Right cardiac atrium (tissue), 5 donors: ENCODE data around the gene LDLRAP1. TPM values are rescaled to one million over a fixed set of nuclear protein-coding genes. Genes with fewer than 3 reads are reported as not detected.
"Not testable (repeated sequence)": the region's sequence is repeated elsewhere in the genome, so short reads cannot be mapped to it uniquely, and the experiment has no call there.

ENCODE experiments used
- ATAC-seq, 2 donors: fragments of 200-7000 bp; cut with Tn5 transposase; one replicate each; pipeline versions ENCODE4 v1.8.0 to v1.9.1; 2020; ENCODE audit warnings: moderate library complexity in 2 of 2, mild to moderate bottlenecking in 1 of 2
- DNase-seq, 3 donors: peaks; one replicate each; pipeline ENCODE4 v3.0.0-alpha.2; 2020
- H3K27ac ChIP-seq: one replicate; pipeline ENCODE4 v1.5.1; 2013; ENCODE audit warnings: mild to moderate bottlenecking, low read length, control low read depth, moderate library complexity
- H3K27me3 ChIP-seq: one replicate; pipeline ENCODE4 v1.6.1; 2013; ENCODE audit not compliant: control insufficient read depth, insufficient read depth
- H3K4me1 ChIP-seq: one replicate; pipeline ENCODE4 v1.6.1; 2013; ENCODE audit warnings: low read length; ENCODE audit not compliant: control insufficient read depth, insufficient read depth
- H3K4me3 ChIP-seq: one replicate; pipeline ENCODE4 v1.5.1; 2013; ENCODE audit warnings: low read length, control low read depth
- H3K9me3 ChIP-seq: one replicate; pipeline ENCODE4 v1.6.1; 2013; ENCODE audit warnings: low read length; ENCODE audit not compliant: control insufficient read depth
- WGBS: extraction: QIAGEN DNeasy Blood & Tissue Kit; methylation state at CpG from one replicate; pipeline ENCODE4 v1.1.7; 2013; 5-methylcytosine and 5-hydroxymethylcytosine counted together
- intact Hi-C, 4 donors: fragments of 100-400 bp; cut with DNase I; formaldehyde crosslinking; loops; one replicate each; pipeline versions ENCODE4 v1.11.0 to v1.14.0; 2022 to 2023
- polyA plus RNA-seq: library from polyadenylated mRNA; stranded (reverse); fragments of 200-250 nt; gene quantifications from one replicate; pipeline ENCODE4 v1.2.3, GENCODE V29; 2013
- total RNA-seq, 4 donors: library from RNA; stranded (reverse); fragmentation: NEBNext Ultra II Directional; extraction: Animal tissue kit (Norgen Biotek cat#: 25700); gene quantifications; one replicate each; pipeline ENCODE4 v1.2.1, GENCODE V29; 2021
- donor health status: healthy with polysubstance abuse.
- donor health status: DM: no; HTN: yes; CAD: no.
- donor health status: DM: no; HTN: no; CAD: no.
- donor health status: DM: no; HTN: yes; CAD: no; lungs with severe emphysema.
- donor health status: DM: yes; HTN: yes; CAD: no.

The LDLRAP1 gene
- total and polyA plus RNA-seq, 5 donors: 6.0 to 10.2 (median 8.7) TPM

- Histone ChIP-seq H3K9me3 (no peaks in the 10 kb centered on the region), H3K4me1 (no peaks in the 10 kb centered on the region), H3K27me3 (no peaks in the 10 kb centered on the region), H3K27ac (no peak overlapping the region), H3K4me3 (no peak overlapping the region)
- intact Hi-C loops: no loop called here
- DNase-seq (no peak), ATAC-seq (no peak)
- 69% methylated on average over 19 of the region's 19 CpGs for WGBS
Observed at GRCh38 chr1:25579292-25580252, 36.2 kb downstream of the LDLRAP1 start.

- H3K4me3 ChIP-seq: no peak overlapping the region
- no peaks in the 10 kb centered on the region for H3K4me1 ChIP-seq
- ATAC-seq (no peak), DNase-seq (no peak)
- no peaks in the 10 kb centered on the region for H3K9me3 ChIP-seq
- WGBS: 65% methylated on average over 6 of the region's 6 CpGs
- no peak overlapping the region for H3K27ac ChIP-seq
- no peaks in the 10 kb centered on the region for H3K27me3 ChIP-seq
- intact Hi-C loops: no loop called here
Observed at GRCh38 chr1:25580927-25581326, 37.5 kb downstream of the LDLRAP1 start.

DNA sequence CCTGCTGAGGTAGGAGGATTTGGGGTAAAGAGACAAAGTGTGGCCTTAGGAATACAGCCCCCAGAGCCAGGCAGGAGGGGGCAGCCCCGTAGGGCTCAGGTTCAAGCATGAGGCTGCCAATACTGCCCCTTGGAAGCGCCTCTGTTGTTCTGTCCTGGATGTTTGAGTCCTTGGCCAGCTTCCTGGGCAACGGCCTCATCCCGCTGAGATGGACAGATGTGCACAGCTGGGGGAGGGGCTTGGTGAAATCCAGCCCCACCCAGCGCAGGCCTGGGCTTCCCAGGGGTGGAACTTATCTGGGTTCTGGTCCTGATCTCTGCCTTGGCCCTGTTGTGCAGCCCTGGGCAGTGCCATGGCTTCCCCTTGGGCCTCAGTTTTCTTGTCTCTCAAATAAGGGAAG lies 38.4 kb downstream of the LDLRAP1 start:
- H3K9me3 ChIP-seq: no peaks in the 10 kb centered on the region
- intact Hi-C loops: no loop called here
- H3K27me3 ChIP-seq: no peaks in the 10 kb centered on the region
- no peaks in the 10 kb centered on the region for H3K4me1 ChIP-seq
- ATAC-seq (peak in 1 of 2 donors; percentile 35), DNase-seq (peak in 2 of 3 donors; percentile 41 to 68)
- H3K4me3 ChIP-seq: no peak overlapping the region
- WGBS: 65% methylated on average over 5 of the region's 5 CpGs
- H3K27ac ChIP-seq: no peak overlapping the region

GRCh38 chr1:25583519-25584370 lies 40.3 kb downstream of the LDLRAP1 start:
- Histone ChIP-seq H3K4me3 (no peak overlapping the region), H3K9me3 (no peaks in the 10 kb centered on the region), H3K27ac (no peak overlapping the region), H3K27me3 (no peaks in the 10 kb centered on the region), H3K4me1 (no peaks in the 10 kb centered on the region)
- 79% methylated on average over 14 of the region's 14 CpGs for WGBS
- intact Hi-C loops: no loop called here
- no peak for ATAC-seq
- DNase-seq: no peak

- intact Hi-C loops: no loop called here
- Histone ChIP-seq H3K9me3 (no peaks in the 10 kb centered on the region), H3K4me3 (no peak overlapping the region), H3K27ac (no peak overlapping the region), H3K27me3 (no peaks in the 10 kb centered on the region), H3K4me1 (no peaks in the 10 kb centered on the region)
- 90% methylated on average over 16 of the region's 16 CpGs for WGBS
- ATAC-seq (no peak), DNase-seq (no peak)
Observed at GRCh38 chr1:25586181-25586588, 42.8 kb downstream of the LDLRAP1 start.

DNA sequence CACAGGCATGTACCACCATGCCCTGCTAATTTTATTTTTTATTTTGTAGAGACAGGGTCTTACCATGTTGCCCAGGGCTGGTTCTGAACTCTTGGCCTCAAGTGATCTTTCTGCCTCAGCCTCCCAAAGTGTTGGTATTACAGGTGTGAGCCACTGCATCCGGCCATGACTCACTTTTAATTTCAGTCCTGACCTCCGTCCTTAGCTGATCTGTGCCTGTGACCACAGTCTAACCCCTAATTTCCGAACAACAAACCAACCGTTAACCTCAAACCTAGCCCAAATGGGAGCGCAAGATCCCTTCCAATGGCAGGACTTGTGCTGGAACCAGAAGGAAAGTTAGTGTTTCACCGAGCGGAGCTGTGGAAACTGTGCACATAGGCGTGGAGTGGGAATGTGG lies 43.9 kb downstream of the LDLRAP1 start:
- no peak overlapping the region for H3K4me3 ChIP-seq
- H3K27ac ChIP-seq: no peak overlapping the region
- H3K27me3 ChIP-seq: no peaks in the 10 kb centered on the region
- WGBS: 95% methylated on average over 8 of the region's 8 CpGs
- DNase-seq (no peak), ATAC-seq (no peak)
- H3K9me3 ChIP-seq: no peaks in the 10 kb centered on the region
- intact Hi-C loops: no loop called here
- no peaks in the 10 kb centered on the region for H3K4me1 ChIP-seq

DNA sequence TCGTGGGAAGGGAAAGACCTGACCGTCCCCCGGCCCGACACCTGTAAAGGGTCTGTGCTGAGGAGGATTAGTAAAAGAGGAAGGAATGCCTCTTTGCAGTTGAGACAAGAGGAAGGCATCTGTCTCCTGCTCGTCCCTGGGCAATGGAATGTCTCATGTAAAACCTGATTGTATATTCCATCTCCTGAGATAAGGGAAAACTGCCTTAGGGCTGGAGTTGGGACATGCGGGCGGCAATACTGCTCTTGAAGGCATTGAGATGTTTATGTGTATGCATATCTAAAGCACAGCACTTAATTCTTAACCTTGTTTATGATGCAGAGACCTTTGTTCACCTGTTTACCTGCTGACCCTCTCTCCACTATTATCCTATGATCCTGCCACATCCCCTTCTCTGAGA lies 44.8 kb downstream of the LDLRAP1 start:
- H3K9me3 ChIP-seq, H3K27ac ChIP-seq, H3K27me3 ChIP-seq, H3K4me1 ChIP-seq, H3K4me3 ChIP-seq, DNase-seq, ATAC-seq: not testable (repeated sequence)
- intact Hi-C loops: loop anchor here in 1 of 4 donors (2.0 kb wide), 1 partner anchor 31 kb away; no protein-coding TSS in a partner anchor
- WGBS: 81% methylated on average over 7 of the region's 7 CpGs

DNA sequence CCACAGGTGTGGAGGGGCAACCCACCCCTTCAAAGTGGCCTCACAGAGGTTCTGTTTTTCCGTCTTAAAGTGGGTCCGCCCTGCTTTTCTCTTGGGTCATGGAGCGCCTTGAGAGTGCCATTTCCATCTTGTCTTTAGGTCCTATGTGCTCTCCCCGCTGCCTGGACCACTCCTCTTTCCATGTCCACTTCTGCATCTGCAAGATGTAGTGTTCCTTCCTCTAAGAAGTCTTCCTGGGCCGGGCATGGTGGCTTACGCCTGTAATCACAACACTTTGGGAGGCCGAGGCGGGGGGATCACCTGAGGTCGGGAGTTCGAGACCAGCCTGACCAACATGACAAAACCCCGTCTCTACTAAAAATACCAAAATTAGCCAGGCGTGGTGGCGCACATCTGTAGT lies 45.4 kb downstream of the LDLRAP1 start:
- not testable (repeated sequence) for ATAC-seq, DNase-seq, H3K27me3 ChIP-seq, H3K4me1 ChIP-seq, H3K27ac ChIP-seq, H3K4me3 ChIP-seq, H3K9me3 ChIP-seq
- intact Hi-C loops: loop anchor here in 1 of 4 donors (2.0 kb wide), 1 partner anchor 32 kb away; no protein-coding TSS in a partner anchor
- 96% methylated on average over 13 of the region's 13 CpGs for WGBS

DNA sequence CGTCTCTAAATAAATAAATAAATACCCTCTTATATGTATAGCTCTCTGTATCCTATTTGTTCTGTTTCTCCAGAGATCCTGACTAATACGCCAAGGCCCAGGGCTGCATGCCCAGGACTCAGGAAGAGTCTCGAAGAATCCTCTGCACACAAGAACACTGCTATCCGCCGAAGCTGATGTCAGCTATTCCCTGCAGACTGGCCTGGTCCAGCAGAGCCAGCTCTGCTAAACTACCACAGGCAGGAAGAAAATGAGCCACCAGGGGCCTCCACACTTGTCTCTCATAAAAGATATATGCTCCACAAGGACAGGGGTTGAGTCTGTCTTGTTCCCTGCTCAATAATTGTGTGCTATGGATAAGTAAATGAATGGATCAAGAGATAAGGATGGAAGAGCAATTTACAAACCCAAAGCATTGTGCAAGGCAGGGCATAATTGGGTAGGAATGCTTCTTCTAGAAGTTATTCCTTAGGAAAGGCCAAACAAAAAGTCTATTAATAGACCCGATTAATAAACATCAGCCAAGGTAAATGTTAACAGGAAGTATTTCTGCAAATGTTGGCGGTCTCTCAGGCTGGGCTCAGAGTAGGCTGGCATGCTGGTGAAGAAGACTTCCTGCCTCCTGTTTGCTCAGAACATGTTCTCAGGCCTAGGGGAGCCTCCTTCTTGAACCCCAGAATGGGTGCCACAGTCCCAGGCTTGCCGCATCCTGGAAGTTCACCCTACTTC lies 46.9 kb downstream of the LDLRAP1 start:
- DNase-seq: peak; percentile 63 to 87 (median 75)
- Histone ChIP-seq H3K4me3 (no peak overlapping the region), H3K4me1 (no peaks in the 10 kb centered on the region), H3K27ac (no peak overlapping the region), H3K27me3 (no peaks in the 10 kb centered on the region), H3K9me3 (no peaks in the 10 kb centered on the region)
- 56% methylated on average over 8 of the region's 8 CpGs for WGBS
- intact Hi-C loops: no loop called here
- ATAC-seq: peak; percentile 78 to 84

DNA sequence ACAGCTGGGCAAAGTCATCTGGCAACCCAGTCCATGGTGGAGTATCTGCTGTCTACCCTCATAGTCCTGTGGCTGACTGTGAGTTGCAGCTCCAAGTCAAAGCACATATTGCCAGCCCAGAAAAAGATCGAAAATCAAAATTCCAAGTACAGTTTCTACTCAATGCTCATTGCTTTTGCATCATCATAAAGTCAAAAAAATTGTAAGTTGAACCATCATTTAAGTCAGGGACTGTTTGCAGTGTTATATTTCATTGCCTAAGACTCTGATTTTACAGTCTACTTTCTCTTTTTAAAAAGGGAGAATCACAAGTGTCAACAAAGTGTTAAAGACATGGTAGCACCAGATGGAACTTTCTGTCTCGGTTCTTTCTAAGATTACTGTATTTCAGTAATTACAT lies 50.5 kb downstream of the LDLRAP1 start:
- no peak for ATAC-seq
- no peaks in the 10 kb centered on the region for H3K27me3 ChIP-seq
- intact Hi-C loops: no loop called here
- 72% methylated on average over 2 of the region's 2 CpGs for WGBS
- no peak overlapping the region for H3K27ac ChIP-seq
- H3K4me3 ChIP-seq: no peak overlapping the region
- no peak for DNase-seq
- H3K4me1 ChIP-seq: no peaks in the 10 kb centered on the region
- peaks cover 1% of the 10 kb centered on the region for H3K9me3 ChIP-seq
